ENCODE data around the gene DPPA3. TPM values are rescaled to one million over a fixed set of nuclear protein-coding genes. Genes with fewer than 3 reads are reported as not detected.

DPPA3 gene
- total RNA-seq, 1 donor from 2014 or later, result not detected

DNA sequence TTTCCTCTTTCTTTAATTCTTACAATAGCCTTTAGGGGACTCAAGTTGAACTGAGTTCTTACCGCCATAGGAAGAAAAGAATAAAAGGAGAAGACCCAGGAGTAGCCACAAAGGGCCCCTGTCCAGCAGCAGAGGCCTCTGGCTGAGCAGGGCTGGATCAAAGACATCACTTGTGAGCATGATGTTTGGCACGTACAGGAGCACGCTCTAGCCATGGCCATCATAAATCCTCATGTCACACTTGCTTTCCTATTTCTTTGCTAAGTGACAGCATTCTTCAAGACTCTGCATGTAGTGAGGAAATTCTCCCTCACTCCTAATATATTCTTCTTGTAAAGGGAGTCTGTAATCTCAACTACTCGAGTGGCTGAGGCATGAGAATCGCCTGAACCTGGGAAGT lies 20.3 kb downstream of the DPPA3 start:
- no peak for TF ChIP-seq CTCF (IDR thresholded peaks at IDR 0.05)
- intact Hi-C loops (cut with DNase I), result no loop called here

DNA sequence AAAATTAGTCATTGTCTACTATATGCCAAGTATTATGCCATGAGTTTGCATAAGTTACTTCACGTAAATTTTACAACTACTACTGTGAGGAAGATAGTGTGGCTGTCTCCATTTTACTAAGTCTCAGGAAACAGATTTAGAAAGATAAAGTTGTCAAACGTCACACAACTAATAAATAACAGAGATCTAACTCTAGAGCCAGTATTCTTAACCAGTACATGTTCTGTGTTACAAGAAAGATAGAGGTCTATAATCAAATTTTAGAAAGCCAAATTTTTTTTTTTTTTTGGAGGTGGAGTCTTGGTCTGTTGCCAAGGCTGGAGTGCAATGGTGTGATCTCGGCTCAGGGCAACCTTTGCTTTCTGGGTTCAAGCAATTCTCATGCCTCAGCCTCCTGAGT lies 21.8 kb downstream of the DPPA3 start:
- H3K27me3 ChIP-seq (ENCODE audit: low read depth), result no peaks in the 10 kb centered on the region
- no peaks in the 10 kb centered on the region for H3K36me3 ChIP-seq
- no peak for TF ChIP-seq CTCF (IDR thresholded peaks at IDR 0.05)
- no peak for DNase-seq
- ATAC-seq, result no peak
- H3K4me1 ChIP-seq, result no peaks in the 10 kb centered on the region
- H3K27ac ChIP-seq, result no peak overlapping the region
- intact Hi-C loops (cut with DNase I), result no loop called here
- no peaks in the 10 kb centered on the region for H3K9me3 ChIP-seq
- no peak overlapping the region for H3K4me3 ChIP-seq

More for the DNA sequence above, 20.3 kb downstream of the DPPA3 start:
- DNase-seq, result no peak
- Histone ChIP-seq H3K4me1 (no peaks in the 10 kb centered on the region), H3K27me3 (ENCODE audit: low read depth) (no peaks in the 10 kb centered on the region), H3K4me3 (no peak overlapping the region), H3K27ac (no peak overlapping the region), H3K36me3 (no peaks in the 10 kb centered on the region), H3K9me3 (no peaks in the 10 kb centered on the region)
- ATAC-seq, result no peak

DNA sequence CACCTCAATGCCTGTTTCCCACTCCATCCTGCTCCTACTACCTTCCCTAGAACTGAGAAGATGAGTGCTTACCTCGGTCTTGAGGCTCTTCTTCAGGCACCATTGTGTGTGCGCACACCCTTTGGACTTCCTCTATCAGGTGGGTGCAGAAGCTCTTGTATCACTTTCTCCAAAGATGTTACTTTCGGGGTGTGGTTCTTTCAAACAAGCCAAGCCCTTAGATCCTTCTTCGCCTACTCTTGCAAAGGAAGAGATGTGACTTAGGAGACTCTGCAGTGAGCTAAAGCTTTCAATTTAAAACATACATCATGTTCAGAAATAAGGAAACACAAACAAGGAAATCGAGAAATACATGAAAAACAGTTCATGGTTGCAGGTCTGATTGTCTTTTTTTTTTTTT lies 36.0 kb downstream of the DPPA3 start, which contains the start of gene CLEC4C:
TSS of gene CLEC4C (minus strand) at position 130 of the 400 bp plus-strand sequence. CDS start at position 103, 27 bp downstream.
- TF ChIP-seq CTCF (IDR thresholded peaks at IDR 0.05), result no peak
- Histone ChIP-seq H3K9me3 (no peaks in the 10 kb centered on the region), H3K27ac (no peak within 1 kb of the TSS), H3K4me3 (no peak within 1 kb of the TSS), H3K4me1 (no peaks in the 10 kb centered on the region), H3K27me3 (ENCODE audit: low read depth) (no peaks in the 10 kb centered on the region), H3K36me3 (no peaks in the 10 kb centered on the region)
- intact Hi-C loops (cut with DNase I), result no loop called here
- ATAC-seq, result no peak
- no peak for DNase-seq

- Histone ChIP-seq H3K4me1 (no peaks in the 10 kb centered on the region), H3K27me3 (ENCODE audit: low read depth) (no peaks in the 10 kb centered on the region), H3K4me3 (no peak overlapping the region), H3K9me3 (no peaks in the 10 kb centered on the region), H3K36me3 (no peaks in the 10 kb centered on the region), H3K27ac (no peak overlapping the region)
- intact Hi-C loops (cut with DNase I), result no loop called here
- TF ChIP-seq CTCF (IDR thresholded peaks at IDR 0.05), result no peak
- ATAC-seq, result no peak
- DNase-seq, result no peak
Measured at GRCh38 chr12:7748852-7749251, 37.6 kb downstream of the DPPA3 start.

- no peak for TF ChIP-seq CTCF (IDR thresholded peaks at IDR 0.05)
- no peaks in the 10 kb centered on the region for H3K4me1 ChIP-seq
- ATAC-seq, result no peak
- H3K27me3 ChIP-seq (ENCODE audit: low read depth), result no peaks in the 10 kb centered on the region
- no peak overlapping the region for H3K27ac ChIP-seq
- H3K4me3 ChIP-seq, result no peak overlapping the region
- intact Hi-C loops (cut with DNase I), result no loop called here
- DNase-seq, result no peak
- H3K9me3 ChIP-seq, result no peaks in the 10 kb centered on the region
- H3K36me3 ChIP-seq, result no peaks in the 10 kb centered on the region
Measured at GRCh38 chr12:7749442-7749841, 38.2 kb downstream of the DPPA3 start.

DNA sequence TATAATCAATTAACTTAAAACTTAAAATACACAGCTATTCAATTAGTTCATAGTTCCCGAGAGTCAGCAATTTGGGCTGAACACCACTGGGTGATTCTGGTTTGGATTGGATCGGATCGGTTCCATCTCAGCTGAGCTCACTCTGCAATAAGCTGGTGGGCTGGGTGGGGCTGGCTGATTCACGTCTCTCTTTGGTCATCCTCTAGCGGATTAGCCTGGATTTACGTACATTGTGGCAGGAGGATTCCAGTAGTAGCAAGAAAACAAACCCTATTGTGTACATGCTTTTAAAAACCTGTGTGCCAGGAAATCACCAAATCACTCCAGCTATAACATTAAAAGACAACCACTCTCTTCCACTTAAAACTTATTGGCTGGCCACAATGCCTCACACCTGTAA lies 39.1 kb downstream of the DPPA3 start:
- no peak for ATAC-seq
- TF ChIP-seq CTCF (IDR thresholded peaks at IDR 0.05), result no peak
- Histone ChIP-seq H3K36me3 (no peaks in the 10 kb centered on the region), H3K9me3 (no peaks in the 10 kb centered on the region), H3K4me1 (no peaks in the 10 kb centered on the region), H3K4me3 (no peak overlapping the region), H3K27me3 (ENCODE audit: low read depth) (no peaks in the 10 kb centered on the region), H3K27ac (no peak overlapping the region)
- intact Hi-C loops (cut with DNase I), result no loop called here
- DNase-seq, result no peak

All from lower lobe of right lung (tissue), 2 donors.